Dedifferentiated amniotic fluid mesenchymal stem cell (primary cell): Measurements from ENCODE around the gene NPLOC4.
"Not testable (repeated sequence)": the region's sequence is repeated elsewhere in the genome, so short reads cannot be mapped to it uniquely, and the experiment has no call there.

Source experiments
- DNase-seq: peaks from one replicate; pipeline ENCODE4 v3.0.0-alpha.2; 2016; ENCODE audit errors: extremely low spot score

NPLOC4 gene

GRCh38 chr17:81635431-81635830 is 1.5 kb downstream of the NPLOC4 start:
- DNase-seq = no peak

- no peak for DNase-seq
Observed at GRCh38 chr17:81631482-81631881, 5.4 kb downstream of the NPLOC4 start.

GRCh38 chr17:81630274-81630673 is 6.6 kb downstream of the NPLOC4 start:
- DNase-seq = no peak

GRCh38 chr17:81621494-81622130 is 15.3 kb downstream of the NPLOC4 start:
- no peak for DNase-seq

- not testable (repeated sequence) for DNase-seq
Observed at GRCh38 chr17:81618307-81618706, 18.6 kb downstream of the NPLOC4 start.

- DNase-seq = no peak
Observed at GRCh38 chr17:81616877-81617276, 20.0 kb downstream of the NPLOC4 start.

GRCh38 chr17:81615401-81615930 is 21.4 kb downstream of the NPLOC4 start:
- DNase-seq = no peak

- DNase-seq = no peak
Observed at GRCh38 chr17:81612172-81612970, 24.5 kb downstream of the NPLOC4 start.

GRCh38 chr17:81609541-81610311 is 27.2 kb downstream of the NPLOC4 start:
- DNase-seq = no peak

- DNase-seq = no peak
Observed at GRCh38 chr17:81608605-81609004, 28.3 kb downstream of the NPLOC4 start.

- no peak for DNase-seq
Observed at GRCh38 chr17:81608082-81608481, 28.8 kb downstream of the NPLOC4 start.

GRCh38 chr17:81607431-81607830 is 29.5 kb downstream of the NPLOC4 start:
- no peak for DNase-seq

GRCh38 chr17:81603846-81604610 is 32.9 kb downstream of the NPLOC4 start:
- DNase-seq = no peak

- peak; percentile 70 for DNase-seq
Observed at GRCh38 chr17:81601525-81602120, 35.3 kb downstream of the NPLOC4 start.

GRCh38 chr17:81599719-81600486 is 37.0 kb downstream of the NPLOC4 start:
- peak; percentile 33 for DNase-seq

- DNase-seq = no peak
Observed at GRCh38 chr17:81593105-81593871, 43.6 kb downstream of the NPLOC4 start.

GRCh38 chr17:81591971-81592370 is 44.9 kb downstream of the NPLOC4 start:
- no peak for DNase-seq

GRCh38 chr17:81590121-81590520 is 46.8 kb downstream of the NPLOC4 start:
- DNase-seq = no peak

- DNase-seq = no peak
Observed at GRCh38 chr17:81589612-81590011, 47.3 kb downstream of the NPLOC4 start.

- no peak for DNase-seq
Observed at GRCh38 chr17:81586096-81586495, 50.8 kb downstream of the NPLOC4 start.
